K562 (cell line): ENCODE results near the gene MAST3. TPM values are rescaled to one million over a fixed set of nuclear protein-coding genes. Genes with fewer than 3 reads are reported as not detected.

Experiments used
- ADNP ChIP-seq: fragments of 200-800 bp; sonication (Bioruptor generic); IDR thresholded peaks from 2 replicates; pipeline ENCODE4 v1.6.1; 2016; ENCODE audit warnings: missing genetic modification characterization, missing compliant biosample characterization
- ARID1B ChIP-seq: fragments of 450-650 bp; IDR thresholded peaks from 2 replicates; pipeline ENCODE4 v1.6.1; 2016; ENCODE audit warnings: antibody characterized with exemption, mild to moderate bottlenecking, inconsistent platforms
- BCOR ChIP-seq: fragments of 450-650 bp; IDR thresholded peaks from 2 replicates; pipeline ENCODE4 v1.6.1; 2016
- DPF2 ChIP-seq: fragments of 450-650 bp; IDR thresholded peaks from 2 replicates; pipeline ENCODE4 v1.6.1; 2016
- ERF ChIP-seq: fragments of 450-650 bp; formaldehyde crosslinking; IDR thresholded peaks from 2 replicates; pipeline ENCODE4 v1.4.0; 2020; ENCODE audit warnings: mild to moderate bottlenecking, mixed read lengths
- HDAC2 ChIP-seq: fragments of 450-650 bp; IDR thresholded peaks from 2 replicates; pipeline ENCODE4 v1.6.1; 2016; ENCODE audit warnings: mild to moderate bottlenecking
- HNRNPK ChIP-seq: fragments of 200-400 bp; formaldehyde crosslinking; IDR thresholded peaks from one replicate; pipeline ENCODE4 v1.6.1; 2018; ENCODE audit warnings: mild to moderate bottlenecking, low read depth, low read length; ENCODE audit not compliant: poor library complexity, severe bottlenecking
- KDM5B ChIP-seq: fragments of 200-600 bp; sonication (generic); IDR thresholded peaks from 2 replicates; pipeline ENCODE4 v1.6.1; 2012; ENCODE audit warnings: low read depth, mild to moderate bottlenecking, moderate library complexity, low read length, control low read depth, inconsistent platforms; ENCODE audit not compliant: insufficient replicate concordance
- PRMT5 ChIP-seq: sonication (generic); formaldehyde crosslinking; IDR thresholded peaks from 2 replicates; pipeline ENCODE4 v1.5.0; 2020; ENCODE audit warnings: missing genetic modification reagents
- RBM25 ChIP-seq: fragments of 200-400 bp; formaldehyde crosslinking; IDR thresholded peaks from 2 replicates; pipeline ENCODE4 v1.6.1; 2018; ENCODE audit warnings: low read length, low read depth, moderate library complexity; ENCODE audit not compliant: severe bottlenecking
- RCOR1 ChIP-seq, 2 experiments: IDR thresholded peaks; 2 replicates each; pipeline ENCODE4 v1.6.1; 2012; ENCODE audit warnings: low read depth in 2 of 2, low read length in 2 of 2, borderline replicate concordance in 1 of 2, improper control_type of control experiment in 1 of 2
- SMARCA5 ChIP-seq: fragments of 450-650 bp; IDR thresholded peaks from 2 replicates; pipeline ENCODE4 v1.6.1; 2016
- SUPT5H ChIP-seq: fragments of 450-650 bp; IDR thresholded peaks from 2 replicates; pipeline ENCODE4 v1.6.1; 2016
- TAF7 ChIP-seq: fragments of 450-650 bp; IDR thresholded peaks from 2 replicates; pipeline ENCODE4 v1.6.1; 2016; ENCODE audit warnings: missing genetic modification characterization, missing compliant biosample characterization
- TBP ChIP-seq: optimal IDR thresholded peaks from 2 replicates; pipeline ENCODE3; 2011; ENCODE audit warnings: low read depth, low read length, improper control_type of control experiment
- ZFP36 ChIP-seq: fragments of 150-350 bp; IDR thresholded peaks from 2 replicates; pipeline ENCODE4 v1.6.1; 2018; ENCODE audit warnings: low read length, low read depth; ENCODE audit not compliant: partially characterized antibody
- ZFX ChIP-seq: sonication (generic); formaldehyde crosslinking; IDR thresholded peaks from 2 replicates; pipeline ENCODE4 v1.8.0; 2022; ENCODE audit warnings: mild to moderate bottlenecking, missing genetic modification reagents, moderate library complexity
- ZNF589 ChIP-seq: fragments of 200-800 bp; sonication (Bioruptor generic); IDR thresholded peaks from 2 replicates; pipeline ENCODE4 v1.6.1; 2016; ENCODE audit warnings: low read depth, missing genetic modification characterization, missing compliant biosample characterization
- polyA plus RNA-seq, 8 experiments: library from polyadenylated mRNA; depleted of rRNA in 4 of 8; stranded (reverse) in 5 of 8; unstranded in 3 of 8; fragments of >200 nt; fragmentation: Nextera tagmentation in 2 of 8; fragmentation: Illumina TruSeq in 1 of 8; extraction: Ambion mirVana in 2 of 8; extraction: Trizol in 1 of 8; gene quantifications; 2 replicates each; pipeline versions ENCODE4 v1.2.1 to v1.2.3, GENCODE V29; 2011 to 2014; ENCODE audit warnings: inconsistent platforms in 1 of 8, missing spikeins in 1 of 8
- total RNA-seq, 7 experiments: library from RNA; depleted of rRNA in 6 of 7; stranded (reverse); fragments of >200 nt in 6 of 7; fragmentation: Illumina TruSeq in 2 of 7; extraction: Trizol in 2 of 7; gene quantifications; 2 replicates each; pipeline versions ENCODE4 v1.2.1 to v1.2.3, GENCODE V29; 2011 to 2021; ENCODE audit warnings: low replicate concordance in 1 of 7
- TF ChIP-seq, protein P1 (sequence below): fragments of 450-650 bp; conservative IDR thresholded peaks from 2 replicates; pipeline ENCODE4 v1.6.1; 2016; ENCODE audit warnings: missing genetic modification characterization, low read depth, mild to moderate bottlenecking, missing compliant biosample characterization, moderate library complexity
- TF ChIP-seq, protein P2 (sequence below), 2 experiments: IDR thresholded peaks; 2 replicates each; pipeline ENCODE4 v1.6.1; 2012; ENCODE audit warnings: improper control_type of control experiment in 2 of 2, low read depth in 2 of 2, low read length in 2 of 2, borderline replicate concordance in 1 of 2
- TF ChIP-seq, protein P3 (sequence below): fragments of 200-800 bp; sonication (Bioruptor generic); IDR thresholded peaks from 2 replicates; pipeline ENCODE4 v1.6.1; 2016; ENCODE audit warnings: missing genetic modification characterization, missing compliant biosample characterization

The MAST3 gene
- total and polyA plus RNA-seq, 9 of the 15 experiments (the other 6 are each of a cell fraction or from before 2014, with no cell fraction given) = 0.94 to 9.9 (median 2.4) TPM

DNA sequence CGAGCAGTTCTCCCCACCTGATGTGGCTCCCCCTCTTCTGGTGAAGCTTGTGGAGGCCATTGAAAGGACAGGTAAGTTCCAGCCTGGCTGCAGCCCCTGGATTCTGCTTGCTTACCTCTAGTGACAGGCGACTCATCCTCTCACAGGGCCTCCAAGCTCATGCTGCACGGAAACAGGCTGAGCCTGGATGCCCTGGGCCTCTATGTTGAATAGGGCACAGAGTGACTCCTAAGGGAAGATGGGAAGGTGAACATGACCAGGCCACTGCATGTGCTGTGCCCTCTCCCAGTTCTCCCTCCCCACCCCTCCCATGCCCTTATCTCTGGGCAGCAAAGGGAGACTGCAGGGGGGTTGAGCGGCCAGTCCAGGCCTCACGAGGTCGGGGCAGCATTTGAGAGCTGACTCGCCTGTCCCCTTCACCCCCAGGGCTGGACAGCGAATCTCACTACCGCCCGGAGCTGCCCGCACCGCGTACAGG lies 63.0 kb downstream of the MAST3 start (continued):
- 0 out of 2 replicates have a peak, but pooled peaks have one; percentile 40 for TF ChIP-seq SMARCA5
- peak; percentile 65 for TF ChIP-seq ZFP36
- peak; percentile 55 for TF ChIP-seq RBM25
- peak; percentile 3; the same call in 1 of the 2 replicates for TF ChIP-seq ZNF589 (CRISPR knock-in tag)
- TF ChIP-seq BCOR = peak; percentile 90
- TF ChIP-seq TBP = peak; percentile 36
- no peak for TF ChIP-seq TAF7 (tag)
- no peak for TF ChIP-seq ADNP (tag)
- TF ChIP-seq, protein P1, sequence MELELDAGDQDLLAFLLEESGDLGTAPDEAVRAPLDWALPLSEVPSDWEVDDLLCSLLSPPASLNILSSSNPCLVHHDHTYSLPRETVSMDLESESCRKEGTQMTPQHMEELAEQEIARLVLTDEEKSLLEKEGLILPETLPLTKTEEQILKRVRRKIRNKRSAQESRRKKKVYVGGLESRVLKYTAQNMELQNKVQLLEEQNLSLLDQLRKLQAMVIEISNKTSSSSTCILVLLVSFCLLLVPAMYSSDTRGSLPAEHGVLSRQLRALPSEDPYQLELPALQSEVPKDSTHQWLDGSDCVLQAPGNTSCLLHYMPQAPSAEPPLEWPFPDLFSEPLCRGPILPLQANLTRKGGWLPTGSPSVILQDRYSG (tag) = 0 out of 2 replicates have a peak, but pooled peaks have one; percentile 39
- TF ChIP-seq ZFX (CRISPR knock-in tag) = peak; percentile 83; the same call in 1 of the 2 replicates
- TF ChIP-seq RCOR1 (IDR thresholded peaks at IDR 0.05; ENCODE audit: borderline replicate concordance in 1 of 2, low read depth in 2 of 2, low read length in 2 of 2) = 0 out of 4 replicates have a peak, but pooled peaks of 1 of the 2 experiments have one; percentile 7
- 0 out of 2 replicates have a peak, but pooled peaks have one; percentile 32 for TF ChIP-seq DPF2
- TF ChIP-seq SUPT5H = 0 out of 2 replicates have a peak, but pooled peaks have one; percentile 53
- peak; percentile 18 for TF ChIP-seq KDM5B
- peak; percentile 61; the same call in 1 of the 2 replicates for TF ChIP-seq HDAC2
- TF ChIP-seq ERF (CRISPR knock-in tag) = no peak
- TF ChIP-seq, protein P2, sequence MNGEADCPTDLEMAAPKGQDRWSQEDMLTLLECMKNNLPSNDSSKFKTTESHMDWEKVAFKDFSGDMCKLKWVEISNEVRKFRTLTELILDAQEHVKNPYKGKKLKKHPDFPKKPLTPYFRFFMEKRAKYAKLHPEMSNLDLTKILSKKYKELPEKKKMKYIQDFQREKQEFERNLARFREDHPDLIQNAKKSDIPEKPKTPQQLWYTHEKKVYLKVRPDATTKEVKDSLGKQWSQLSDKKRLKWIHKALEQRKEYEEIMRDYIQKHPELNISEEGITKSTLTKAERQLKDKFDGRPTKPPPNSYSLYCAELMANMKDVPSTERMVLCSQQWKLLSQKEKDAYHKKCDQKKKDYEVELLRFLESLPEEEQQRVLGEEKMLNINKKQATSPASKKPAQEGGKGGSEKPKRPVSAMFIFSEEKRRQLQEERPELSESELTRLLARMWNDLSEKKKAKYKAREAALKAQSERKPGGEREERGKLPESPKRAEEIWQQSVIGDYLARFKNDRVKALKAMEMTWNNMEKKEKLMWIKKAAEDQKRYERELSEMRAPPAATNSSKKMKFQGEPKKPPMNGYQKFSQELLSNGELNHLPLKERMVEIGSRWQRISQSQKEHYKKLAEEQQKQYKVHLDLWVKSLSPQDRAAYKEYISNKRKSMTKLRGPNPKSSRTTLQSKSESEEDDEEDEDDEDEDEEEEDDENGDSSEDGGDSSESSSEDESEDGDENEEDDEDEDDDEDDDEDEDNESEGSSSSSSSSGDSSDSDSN (IDR thresholded peaks at IDR 0.05; ENCODE audit: borderline replicate concordance in 1 of 2, low read depth in 2 of 2, low read length in 2 of 2) = 0 out of 4 replicates have a peak, but pooled peaks of 1 of the 2 experiments have one; percentile 19
- TF ChIP-seq, protein P3, sequence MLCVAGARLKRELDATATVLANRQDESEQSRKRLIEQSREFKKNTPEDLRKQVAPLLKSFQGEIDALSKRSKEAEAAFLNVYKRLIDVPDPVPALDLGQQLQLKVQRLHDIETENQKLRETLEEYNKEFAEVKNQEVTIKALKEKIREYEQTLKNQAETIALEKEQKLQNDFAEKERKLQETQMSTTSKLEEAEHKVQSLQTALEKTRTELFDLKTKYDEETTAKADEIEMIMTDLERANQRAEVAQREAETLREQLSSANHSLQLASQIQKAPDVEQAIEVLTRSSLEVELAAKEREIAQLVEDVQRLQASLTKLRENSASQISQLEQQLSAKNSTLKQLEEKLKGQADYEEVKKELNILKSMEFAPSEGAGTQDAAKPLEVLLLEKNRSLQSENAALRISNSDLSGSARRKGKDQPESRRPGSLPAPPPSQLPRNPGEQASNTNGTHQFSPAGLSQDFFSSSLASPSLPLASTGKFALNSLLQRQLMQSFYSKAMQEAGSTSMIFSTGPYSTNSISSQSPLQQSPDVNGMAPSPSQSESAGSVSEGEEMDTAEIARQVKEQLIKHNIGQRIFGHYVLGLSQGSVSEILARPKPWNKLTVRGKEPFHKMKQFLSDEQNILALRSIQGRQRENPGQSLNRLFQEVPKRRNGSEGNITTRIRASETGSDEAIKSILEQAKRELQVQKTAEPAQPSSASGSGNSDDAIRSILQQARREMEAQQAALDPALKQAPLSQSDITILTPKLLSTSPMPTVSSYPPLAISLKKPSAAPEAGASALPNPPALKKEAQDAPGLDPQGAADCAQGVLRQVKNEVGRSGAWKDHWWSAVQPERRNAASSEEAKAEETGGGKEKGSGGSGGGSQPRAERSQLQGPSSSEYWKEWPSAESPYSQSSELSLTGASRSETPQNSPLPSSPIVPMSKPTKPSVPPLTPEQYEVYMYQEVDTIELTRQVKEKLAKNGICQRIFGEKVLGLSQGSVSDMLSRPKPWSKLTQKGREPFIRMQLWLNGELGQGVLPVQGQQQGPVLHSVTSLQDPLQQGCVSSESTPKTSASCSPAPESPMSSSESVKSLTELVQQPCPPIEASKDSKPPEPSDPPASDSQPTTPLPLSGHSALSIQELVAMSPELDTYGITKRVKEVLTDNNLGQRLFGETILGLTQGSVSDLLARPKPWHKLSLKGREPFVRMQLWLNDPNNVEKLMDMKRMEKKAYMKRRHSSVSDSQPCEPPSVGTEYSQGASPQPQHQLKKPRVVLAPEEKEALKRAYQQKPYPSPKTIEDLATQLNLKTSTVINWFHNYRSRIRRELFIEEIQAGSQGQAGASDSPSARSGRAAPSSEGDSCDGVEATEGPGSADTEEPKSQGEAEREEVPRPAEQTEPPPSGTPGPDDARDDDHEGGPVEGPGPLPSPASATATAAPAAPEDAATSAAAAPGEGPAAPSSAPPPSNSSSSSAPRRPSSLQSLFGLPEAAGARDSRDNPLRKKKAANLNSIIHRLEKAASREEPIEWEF = peak; percentile 28; the same call in 1 of the 2 replicates
- TF ChIP-seq HNRNPK = no peak
- TF ChIP-seq PRMT5 (CRISPR knock-in tag) = no peak
- TF ChIP-seq ARID1B = peak; percentile 27; the same call in 1 of the 2 replicates
